GM12865 (cell line): ENCODE results near the gene TXNRD2.

ENCODE experiments used
- DNase-seq: peaks from one replicate; pipeline ENCODE4 v3.0.0; 2010; ENCODE audit warnings: low read depth
- H3K4me3 ChIP-seq: 2 replicates; pipeline ENCODE4 v1.5.1; 2011; ENCODE audit warnings: mild to moderate bottlenecking, low read depth, low read length, control low read depth
- CTCF ChIP-seq: IDR thresholded peaks from 2 replicates; pipeline ENCODE4 v1.5.1; 2011; ENCODE audit warnings: low read length, control low read depth, low read depth, inconsistent platforms; ENCODE audit not compliant: insufficient read depth; ENCODE audit errors: missing control alignments

The TXNRD2 gene

GRCh38 chr22:19879992-19880785 lies 61.4 kb downstream of the TXNRD2 start:
- no peak overlapping the region for H3K4me3 ChIP-seq
- no peak for DNase-seq

GRCh38 chr22:19879643-19879991 lies 62.0 kb downstream of the TXNRD2 start:
- no peak for TF ChIP-seq CTCF
- H3K4me3 ChIP-seq, result no peak overlapping the region
- no peak for DNase-seq

More at GRCh38 chr22:19879992-19880785, 61.4 kb downstream of the TXNRD2 start:
- no peak for TF ChIP-seq CTCF

- DNase-seq, result no peak
- no peak for TF ChIP-seq CTCF
- no peak overlapping the region for H3K4me3 ChIP-seq
These were observed 62.4 kb downstream of the TXNRD2 start for GRCh38 chr22:19879246-19879570.

- no peak for DNase-seq
- TF ChIP-seq CTCF, result no peak
- H3K4me3 ChIP-seq, result no peak overlapping the region
These were observed 63.0 kb downstream of the TXNRD2 start for GRCh38 chr22:19878461-19879245.

GRCh38 chr22:19877626-19878339 lies 63.8 kb downstream of the TXNRD2 start:
- DNase-seq, result no peak
- no peak overlapping the region for H3K4me3 ChIP-seq
- no peak for TF ChIP-seq CTCF

- no peak for DNase-seq
- no peak overlapping the region for H3K4me3 ChIP-seq
- no peak for TF ChIP-seq CTCF
These were observed 64.5 kb downstream of the TXNRD2 start for GRCh38 chr22:19876941-19877625.
